ENCODE results near the gene ST14.
A peak's percentile ranks its signal among the peaks of the same experiment; 100 is the strongest.

Gene ST14

GRCh38 chr11:130128626-130129025, 31.0 kb upstream of the ST14 start:
- TF ChIP-seq EZH2phosphoT487 (IDR thresholded peaks at IDR 0.05; ENCODE audit: low read length) (no peak), EZH2 (optimal IDR thresholded peaks at IDR 0.05; ENCODE audit: low read depth, low read length) (no peak), CTCF (IDR thresholded peaks at IDR 0.05; ENCODE audit: low read length) (no peak)

GRCh38 chr11:130129922-130130321, 29.7 kb upstream of the ST14 start:
- Histone ChIP-seq H3K79me2 (ENCODE audit: low read length) (no peaks in the 10 kb centered on the region), H3K27me3 (replicated peaks; ENCODE audit: insufficient read depth, low read length) (no peaks in the 10 kb centered on the region), H3K36me3 (replicated peaks; ENCODE audit: insufficient read depth, low read length) (no peaks in the 10 kb centered on the region), H3F3A (ENCODE audit: insufficient read depth, low read length) (no peaks in the 10 kb centered on the region), H2AFZ (ENCODE audit: low read length) (no peak overlapping the region), H3K4me2 (ENCODE audit: low read depth, low read length) (no peak overlapping the region), H4K20me1 (ENCODE audit: insufficient read depth, low read length) (no peaks in the 10 kb centered on the region), H3K4me3 (ENCODE audit: low read length) (no peak overlapping the region), H3K9me2 (replicated peaks; ENCODE audit: insufficient read depth, low read length) (no peaks in the 10 kb centered on the region), H3K9ac (ENCODE audit: low read length) (no peak overlapping the region), H3K27ac (ENCODE audit: low read length) (no peak overlapping the region), H3K9me3 (replicated peaks; ENCODE audit: insufficient read depth, low read length) (no peaks in the 10 kb centered on the region), H3K4me1 (ENCODE audit: low read length) (no peaks in the 10 kb centered on the region)
- DNase-seq: no peak
- TF ChIP-seq EZH2 (optimal IDR thresholded peaks at IDR 0.05; ENCODE audit: low read depth, low read length): no peak
- no peak for TF ChIP-seq CTCF (IDR thresholded peaks at IDR 0.05; ENCODE audit: low read length)
- TF ChIP-seq EZH2phosphoT487 (IDR thresholded peaks at IDR 0.05; ENCODE audit: low read length): no peak

More at GRCh38 chr11:130128626-130129025, 31.0 kb upstream of the ST14 start:
- Histone ChIP-seq H3K36me3 (replicated peaks; ENCODE audit: insufficient read depth, low read length) (no peaks in the 10 kb centered on the region), H3K4me3 (ENCODE audit: low read length) (no peak overlapping the region), H3K27ac (ENCODE audit: low read length) (no peak overlapping the region), H2AFZ (ENCODE audit: low read length) (no peak overlapping the region), H3K27me3 (replicated peaks; ENCODE audit: insufficient read depth, low read length) (no peaks in the 10 kb centered on the region), H3K79me2 (ENCODE audit: low read length) (no peaks in the 10 kb centered on the region), H3F3A (ENCODE audit: insufficient read depth, low read length) (no peaks in the 10 kb centered on the region), H4K20me1 (ENCODE audit: insufficient read depth, low read length) (no peaks in the 10 kb centered on the region), H3K9ac (ENCODE audit: low read length) (no peak overlapping the region), H3K9me3 (replicated peaks; ENCODE audit: insufficient read depth, low read length) (no peaks in the 10 kb centered on the region), H3K4me1 (ENCODE audit: low read length) (no peaks in the 10 kb centered on the region), H3K9me2 (replicated peaks; ENCODE audit: insufficient read depth, low read length) (no peaks in the 10 kb centered on the region), H3K4me2 (ENCODE audit: low read depth, low read length) (no peak overlapping the region)
- DNase-seq: no peak

- H3K27ac ChIP-seq (ENCODE audit: low read length): no peak overlapping the region
Observed at GRCh38 chr11:130131961-130132850, 27.4 kb upstream of the ST14 start.

More at GRCh38 chr11:130131961-130132850, 27.4 kb upstream of the ST14 start:
- H2AFZ ChIP-seq (ENCODE audit: low read length): no peak overlapping the region
- H3K4me3 ChIP-seq (ENCODE audit: low read length): no peak overlapping the region
- peak; percentile 70 for DNase-seq
- no peaks in the 10 kb centered on the region for H3K27me3 ChIP-seq (replicated peaks; ENCODE audit: insufficient read depth, low read length)
- H3K4me2 ChIP-seq (ENCODE audit: low read depth, low read length): no peak overlapping the region
- H3K9me3 ChIP-seq (replicated peaks; ENCODE audit: insufficient read depth, low read length): no peaks in the 10 kb centered on the region
- no peaks in the 10 kb centered on the region for H3K9me2 ChIP-seq (replicated peaks; ENCODE audit: insufficient read depth, low read length)
- TF ChIP-seq CTCF (IDR thresholded peaks at IDR 0.05; ENCODE audit: low read length) (peak; percentile 78), EZH2phosphoT487 (IDR thresholded peaks at IDR 0.05; ENCODE audit: low read length) (no peak)
- H3F3A ChIP-seq (ENCODE audit: insufficient read depth, low read length): no peaks in the 10 kb centered on the region
- no peaks in the 10 kb centered on the region for H3K79me2 ChIP-seq (ENCODE audit: low read length)
- no peak overlapping the region for H3K9ac ChIP-seq (ENCODE audit: low read length)
- no peaks in the 10 kb centered on the region for H3K36me3 ChIP-seq (replicated peaks; ENCODE audit: insufficient read depth, low read length)
- H3K4me1 ChIP-seq (ENCODE audit: low read length): no peaks in the 10 kb centered on the region
- H4K20me1 ChIP-seq (ENCODE audit: insufficient read depth, low read length): no peaks in the 10 kb centered on the region

Measured in MM.1S (cell line).